ENCODE measurements around the gene RASA3.

DNA sequence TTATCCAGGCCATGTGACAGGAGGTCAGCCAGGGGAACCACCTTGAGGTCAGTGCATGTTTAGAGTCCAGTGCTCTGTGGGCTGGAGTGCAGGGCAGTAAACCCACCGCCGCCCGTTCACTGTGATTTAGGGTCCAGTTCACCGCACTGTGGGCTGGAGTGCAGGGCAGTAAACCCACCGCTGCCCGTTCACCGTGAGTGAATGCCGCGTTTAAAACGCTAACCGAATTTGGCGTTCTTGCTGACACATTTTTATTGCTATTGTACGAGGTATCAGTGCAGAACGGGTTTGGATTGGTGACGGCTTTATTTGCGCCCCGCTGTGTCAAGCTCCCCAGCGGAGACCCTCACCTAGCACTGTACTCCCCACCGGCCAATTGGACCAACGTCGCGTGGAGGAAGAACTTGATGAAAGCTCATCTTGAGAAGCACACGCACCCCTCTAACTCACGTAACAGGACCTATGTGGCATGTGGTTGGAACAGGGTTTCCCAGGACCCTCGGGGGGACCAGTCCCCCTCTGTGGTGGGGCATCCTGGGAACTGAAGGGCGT is 186.5 kb downstream of the RASA3 start:
- TF ChIP-seq, protein P1, sequence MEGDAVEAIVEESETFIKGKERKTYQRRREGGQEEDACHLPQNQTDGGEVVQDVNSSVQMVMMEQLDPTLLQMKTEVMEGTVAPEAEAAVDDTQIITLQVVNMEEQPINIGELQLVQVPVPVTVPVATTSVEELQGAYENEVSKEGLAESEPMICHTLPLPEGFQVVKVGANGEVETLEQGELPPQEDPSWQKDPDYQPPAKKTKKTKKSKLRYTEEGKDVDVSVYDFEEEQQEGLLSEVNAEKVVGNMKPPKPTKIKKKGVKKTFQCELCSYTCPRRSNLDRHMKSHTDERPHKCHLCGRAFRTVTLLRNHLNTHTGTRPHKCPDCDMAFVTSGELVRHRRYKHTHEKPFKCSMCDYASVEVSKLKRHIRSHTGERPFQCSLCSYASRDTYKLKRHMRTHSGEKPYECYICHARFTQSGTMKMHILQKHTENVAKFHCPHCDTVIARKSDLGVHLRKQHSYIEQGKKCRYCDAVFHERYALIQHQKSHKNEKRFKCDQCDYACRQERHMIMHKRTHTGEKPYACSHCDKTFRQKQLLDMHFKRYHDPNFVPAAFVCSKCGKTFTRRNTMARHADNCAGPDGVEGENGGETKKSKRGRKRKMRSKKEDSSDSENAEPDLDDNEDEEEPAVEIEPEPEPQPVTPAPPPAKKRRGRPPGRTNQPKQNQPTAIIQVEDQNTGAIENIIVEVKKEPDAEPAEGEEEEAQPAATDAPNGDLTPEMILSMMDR (IDR thresholded peaks at IDR 0.05) = no peak
- no peak for TF ChIP-seq POLR2A (IDR thresholded peaks at IDR 0.05; ENCODE audit: low read depth)
- no peak for TF ChIP-seq POLR2AphosphoS5 (IDR thresholded peaks at IDR 0.05)

Data from esophagus muscularis mucosa (tissue), 3 donors.